HepG2 (cell line): Measurements from ENCODE around the gene NFIL3. TPM values are rescaled to one million over a fixed set of nuclear protein-coding genes. Genes with fewer than 3 reads are reported as not detected.

Experiments
- ATAC-seq: fragments of 200-7000 bp; cut with Tn5 transposase; 3 replicates; pipeline ENCODE4 v1.9.1; 2020; ENCODE audit warnings: mild to moderate bottlenecking, moderate library complexity
- BruUV-seq: library from RNA; stranded (reverse); fragments of 400-500 nt; replicated peaks from 2 replicates; lab custom pipeline; 2021; lab: Mats Ljungman, UMichigan
- CTCF ChIA-PET: fragments of 300-600 bp; formaldehyde crosslinking; extraction: SDS; loops from one replicate; lab custom pipeline; 2021; ENCODE audit warnings: low total read pairs, inconsistent platforms, low intra/inter-chr PET ratio; lab: Yijun Ruan, JAX
- POLR2A ChIA-PET: fragments of 350-600 bp; sonication (Branson Sonifier 250); formaldehyde crosslinking; loops from one replicate; lab custom pipeline; 2020; ENCODE audit warnings: antibody characterized with exemption, inconsistent platforms; lab: Yijun Ruan, JAX
- DNase-seq: peaks from one replicate; pipeline ENCODE4 v3.0.0-alpha.2; 2015; ENCODE audit warnings: low spot score
- FAIRE-seq: peaks from 3 replicates; lab custom pipeline; 2011; peaks lifted over from hg19 to GRCh38; lab: Jason Lieb, UNC
- H2AFZ ChIP-seq: one replicate; pipeline ENCODE4 v1.6.1; 2011; ENCODE audit warnings: low read length, inconsistent platforms
- H3K27ac ChIP-seq: fragments of 300-600 bp; 3 replicates; pipeline ENCODE4 v1.8.0; 2011; ENCODE audit warnings: mixed run types, mild to moderate bottlenecking, mixed read lengths, low read length, inconsistent platforms; ENCODE audit not compliant: insufficient read depth; ENCODE audit errors: extremely low read length
- H3K27me3 ChIP-seq, 2 experiments: fragments of 200-600 bp in 1 of 2; 2 replicates in 1 of 2; 3 replicates in 1 of 2; pipeline versions ENCODE4 v1.6.0 to v1.8.0; 2011; ENCODE audit warnings: low read length in 2 of 2, mild to moderate bottlenecking in 2 of 2, moderate library complexity in 2 of 2, inconsistent platforms in 1 of 2; ENCODE audit not compliant: insufficient read depth in 2 of 2, control insufficient read depth in 1 of 2
- H3K36me3 ChIP-seq, 2 experiments: fragments of 200-600 bp in 1 of 2; replicated peaks in 1 of 2; 2 replicates in 1 of 2; 3 replicates in 1 of 2; pipeline versions ENCODE4 v1.5.1 to v1.8.0; 2011; ENCODE audit warnings: low read length in 2 of 2, inconsistent platforms in 1 of 2; ENCODE audit not compliant: insufficient read depth in 2 of 2, control insufficient read depth in 1 of 2
- H3K4me1 ChIP-seq: 2 replicates; pipeline ENCODE4 v1.5.1; 2012; ENCODE audit warnings: low read length, inconsistent platforms; ENCODE audit not compliant: insufficient read depth
- H3K4me2 ChIP-seq: 2 replicates; pipeline ENCODE4 v1.6.0; 2011; ENCODE audit warnings: low read depth, low read length, inconsistent platforms
- H3K4me3 ChIP-seq, 3 experiments: fragments of 200-600 bp in 1 of 3; sonication (generic), shearing (Covaris generic) in 1 of 3; replicated peaks in 1 of 3; 2 replicates each; pipeline ENCODE4 v1.5.1; 2011 to 2016; ENCODE audit warnings: low read length in 3 of 3, inconsistent platforms in 2 of 3, low read depth in 2 of 3, mild to moderate bottlenecking in 2 of 3, control low read depth in 1 of 3, mixed read lengths in 1 of 3; ENCODE audit not compliant: insufficient read depth in 1 of 3
- H3K79me2 ChIP-seq: one replicate; pipeline ENCODE4 v1.6.1; 2011; ENCODE audit warnings: low read length, inconsistent platforms; ENCODE audit not compliant: insufficient read depth
- H3K9ac ChIP-seq: 2 replicates; pipeline ENCODE4 v1.6.0; 2011; ENCODE audit warnings: mild to moderate bottlenecking, low read depth, low read length, inconsistent platforms; ENCODE audit not compliant: insufficient read depth
- H3K9me3 ChIP-seq: 2 replicates; pipeline ENCODE4 v1.5.1; 2012; ENCODE audit warnings: mild to moderate bottlenecking, low read length
- H4K20me1 ChIP-seq: 2 replicates; pipeline ENCODE4 v1.6.0; 2011; ENCODE audit warnings: inconsistent platforms, mild to moderate bottlenecking, low read length, moderate library complexity; ENCODE audit not compliant: insufficient read depth
- BCLAF1 ChIP-seq: fragments of 450-650 bp; IDR thresholded peaks from 2 replicates; pipeline ENCODE4 v1.6.1; 2017; ENCODE audit warnings: mild to moderate bottlenecking
- GATAD2A ChIP-seq: IDR thresholded peaks from 2 replicates; pipeline ENCODE4 v1.6.1; 2016
- GTF2F1 ChIP-seq: fragments of 150-350 bp; IDR thresholded peaks from 2 replicates; pipeline ENCODE4 v1.6.1; 2014; ENCODE audit warnings: low read length
- MIER3 ChIP-seq: IDR thresholded peaks from 2 replicates; pipeline ENCODE4 v1.6.1; 2016; ENCODE audit warnings: missing compliant biosample characterization, borderline replicate concordance
- NFE2L2 ChIP-seq: fragments of 150-350 bp; IDR thresholded peaks from 2 replicates; pipeline ENCODE4 v1.6.1; 2014; ENCODE audit warnings: low read length
- POLR2A ChIP-seq, 2 experiments: IDR thresholded peaks; 2 replicates each; pipeline ENCODE4 v1.6.1; 2011; ENCODE audit warnings: low read depth in 2 of 2, low read length in 2 of 2, mild to moderate bottlenecking in 1 of 2, moderate library complexity in 1 of 2; ENCODE audit not compliant: insufficient read depth in 1 of 2
- POLR2AphosphoS5 ChIP-seq: IDR thresholded peaks from 2 replicates; pipeline ENCODE4 v1.6.1; 2012; ENCODE audit warnings: low read depth, low read length
- RELA ChIP-seq: sonication (generic); formaldehyde crosslinking; IDR thresholded peaks from 2 replicates; pipeline ENCODE4 v1.4.0; 2020; ENCODE audit warnings: missing genetic modification reagents
- SP5 ChIP-seq: IDR thresholded peaks from 2 replicates; pipeline ENCODE4 v1.6.1; 2016; ENCODE audit warnings: low read depth, borderline replicate concordance
- ZBTB46 ChIP-seq: sonication (generic); formaldehyde crosslinking; IDR thresholded peaks from 2 replicates; pipeline ENCODE4 v1.4.0; 2020; ENCODE audit warnings: mild to moderate bottlenecking, missing genetic modification reagents, borderline replicate concordance
- ZMYM4 ChIP-seq: sonication (generic); formaldehyde crosslinking; IDR thresholded peaks from 2 replicates; pipeline ENCODE4 v1.8.1; 2023; ENCODE audit warnings: mild to moderate bottlenecking, missing genetic modification reagents
- ZNF256 ChIP-seq: sonication (generic); formaldehyde crosslinking; conservative IDR thresholded peaks from 2 replicates; pipeline ENCODE4 v1.4.0; 2020; ENCODE audit warnings: missing genetic modification reagents
- ZNF800 ChIP-seq: sonication (generic); formaldehyde crosslinking; IDR thresholded peaks from 2 replicates; pipeline ENCODE4 v1.4.0; 2020; ENCODE audit warnings: missing genetic modification reagents
- WGBS: methylation state at CpG from one replicate; pipeline ENCODE4 v1.1.6; 2017; ENCODE audit warnings: low lambda C conversion rate; 5-methylcytosine and 5-hydroxymethylcytosine counted together
- in situ Hi-C: cut with HindIII; loops from 2 replicates; pipeline ENCODE4 v1.10.0; 2017; ENCODE audit warnings: low pct_unique_long_range_greater_than_20kb; ENCODE audit not compliant: extremely low pct_ligation_motif_present
- intact Hi-C: fragments of 100-400 bp; cut with micrococcal nuclease; formaldehyde crosslinking; loops from one replicate; pipeline ENCODE4 v1.10.0; 2022; ENCODE audit not compliant: unreplicated experiment
- polyA plus RNA-seq, 8 experiments: library from polyadenylated mRNA; depleted of rRNA in 3 of 8; stranded (reverse) in 7 of 8; unstranded in 1 of 8; fragments of >200 nt; fragmentation: Illumina TruSeq in 4 of 8; extraction: Trizol in 4 of 8; gene quantifications; 2 replicates each; pipeline versions ENCODE4 v1.2.1 to v1.2.3, GENCODE V29; 2011 to 2016; ENCODE audit warnings: low read depth in 4 of 8, missing spikeins in 1 of 8, mixed read lengths in 1 of 8; ENCODE audit not compliant: insufficient read depth in 1 of 8
- total RNA-seq, 5 experiments: library from RNA; depleted of rRNA; stranded (reverse); fragments of >200 nt; fragmentation: Illumina TruSeq; extraction: Trizol; gene quantifications; 2 replicates each; pipeline ENCODE4 v1.2.3, GENCODE V29; 2016; ENCODE audit warnings: low read depth in 1 of 5
- TF ChIP-seq, protein P1 (sequence below): sonication (generic); formaldehyde crosslinking; IDR thresholded peaks from 2 replicates; pipeline ENCODE4 v1.8.0; 2022; ENCODE audit warnings: missing genetic modification reagents, mild to moderate bottlenecking, inconsistent platforms, borderline replicate concordance
- TF ChIP-seq, protein P2 (sequence below): sonication (generic); formaldehyde crosslinking; IDR thresholded peaks from 2 replicates; pipeline ENCODE4 v1.4.0; 2020; ENCODE audit warnings: mild to moderate bottlenecking, missing genetic modification reagents

NFIL3 gene
- total and polyA plus RNA-seq, 2 of the 13 experiments (the other 11 are each of a cell fraction or from before 2014, with no cell fraction given) = 46.6 to 54.2 TPM

DNA sequence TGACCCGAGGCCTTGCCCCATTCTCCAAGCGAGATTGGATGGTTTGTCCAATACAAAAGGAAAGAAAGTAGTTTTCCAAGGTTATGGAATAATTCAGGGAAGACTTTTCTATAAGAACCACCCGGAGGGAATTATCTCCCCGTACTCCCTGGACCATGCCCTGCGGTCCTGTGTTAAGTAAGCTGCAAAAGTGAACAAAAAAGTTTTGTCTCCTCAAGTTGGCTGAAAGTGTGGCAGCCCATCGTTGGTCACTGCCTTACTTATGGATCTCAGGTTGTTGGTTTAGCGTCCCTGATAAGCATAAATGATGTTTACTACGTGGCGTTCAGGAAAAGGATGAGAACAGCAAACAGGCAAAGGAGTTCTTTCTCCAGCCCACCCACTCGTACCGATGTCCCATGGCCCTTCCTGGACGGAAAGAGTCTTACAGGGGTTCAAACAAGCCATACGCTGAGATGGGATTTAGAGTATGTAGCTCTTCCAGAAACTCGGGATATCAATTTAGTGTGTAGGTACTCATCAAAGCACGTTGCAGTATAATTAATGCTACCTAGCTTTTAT lies 61.5 kb downstream of the NFIL3 start:
- POLR2A ChIA-PET = interaction anchor here (0.6 to 2.3 kb wide), 5 partner anchors 10 to 324 kb away, joined by 3 to 11 read pairs (median 4); no protein-coding TSS in a partner anchor
- no peak for TF ChIP-seq GTF2F1
- TF ChIP-seq, protein P1, sequence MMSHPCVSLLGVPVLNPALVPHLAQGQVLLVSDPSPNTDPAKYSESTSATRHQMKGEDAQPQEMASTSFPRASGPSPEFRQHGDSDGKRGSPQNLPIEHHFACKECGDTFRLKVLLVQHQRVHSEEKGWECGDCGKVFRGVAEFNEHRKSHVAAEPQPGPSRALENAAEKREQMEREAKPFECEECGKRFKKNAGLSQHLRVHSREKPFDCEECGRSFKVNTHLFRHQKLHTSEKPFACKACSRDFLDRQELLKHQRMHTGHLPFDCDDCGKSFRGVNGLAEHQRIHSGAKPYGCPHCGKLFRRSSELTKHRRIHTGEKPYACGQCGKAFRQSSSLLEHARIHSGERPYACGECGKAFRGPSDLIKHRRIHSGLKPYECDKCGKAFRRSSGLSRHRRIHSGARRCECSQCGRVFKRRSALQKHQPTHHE (CRISPR knock-in tag) = no peak
- no peak for TF ChIP-seq ZMYM4 (CRISPR knock-in tag)
- TF ChIP-seq RELA (CRISPR knock-in tag) = no peak
- TF ChIP-seq, protein P2, sequence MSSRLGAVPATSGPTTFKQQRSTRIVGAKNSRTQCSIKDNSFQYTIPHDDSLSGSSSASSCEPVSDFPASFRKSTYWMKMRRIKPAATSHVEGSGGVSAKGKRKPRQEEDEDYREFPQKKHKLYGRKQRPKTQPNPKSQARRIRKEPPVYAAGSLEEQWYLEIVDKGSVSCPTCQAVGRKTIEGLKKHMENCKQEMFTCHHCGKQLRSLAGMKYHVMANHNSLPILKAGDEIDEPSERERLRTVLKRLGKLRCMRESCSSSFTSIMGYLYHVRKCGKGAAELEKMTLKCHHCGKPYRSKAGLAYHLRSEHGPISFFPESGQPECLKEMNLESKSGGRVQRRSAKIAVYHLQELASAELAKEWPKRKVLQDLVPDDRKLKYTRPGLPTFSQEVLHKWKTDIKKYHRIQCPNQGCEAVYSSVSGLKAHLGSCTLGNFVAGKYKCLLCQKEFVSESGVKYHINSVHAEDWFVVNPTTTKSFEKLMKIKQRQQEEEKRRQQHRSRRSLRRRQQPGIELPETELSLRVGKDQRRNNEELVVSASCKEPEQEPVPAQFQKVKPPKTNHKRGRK = no peak
- TF ChIP-seq BCLAF1 = no peak
- TF ChIP-seq GATAD2A = 0 out of 2 replicates have a peak, but pooled peaks have one; percentile 9
- TF ChIP-seq ZNF256 (CRISPR knock-in tag) = no peak
- TF ChIP-seq SP5 = no peak
- no peak for TF ChIP-seq ZBTB46 (CRISPR knock-in tag)
- no peak for TF ChIP-seq ZNF800 (CRISPR knock-in tag)
- no peak for TF ChIP-seq MIER3 (CRISPR knock-in tag)
- no peak for TF ChIP-seq NFE2L2
- TF ChIP-seq POLR2A (IDR thresholded peaks at IDR 0.05; ENCODE audit: insufficient read depth in 1 of 2, low read depth in 2 of 2, low read length in 2 of 2) = peak in 1 of 2 experiments; percentile 4; a peak in 1 of 4 replicates
- peak; percentile 69 for TF ChIP-seq POLR2AphosphoS5

More for the DNA sequence above, 61.5 kb downstream of the NFIL3 start:
- in situ Hi-C loops = loop anchor here (5.0 kb wide), 1 partner anchor 60 kb away; the partner anchor contains the start of gene NFIL3
- CTCF ChIA-PET = no interaction called here
- FAIRE-seq = no peak
- Histone ChIP-seq H4K20me1 (peaks cover 15% of the 10 kb centered on the region; the same call in 1 of the 2 replicates), H3K9ac (peak overlapping the region; percentile 46), H3K4me2 (peak overlapping the region; percentile 90), H3K36me3 (peaks cover 1 to 5% of the 10 kb centered on the region in 2 experiments; a peak in 4 of 5 replicates), H2AFZ (peak overlapping the region; percentile 89), H3K27me3 (no peaks in the 10 kb centered on the region; a peak in 1 of 5 replicates), H3K79me2 (peaks cover 45% of the 10 kb centered on the region), H3K9me3 (no peaks in the 10 kb centered on the region), H3K27ac (peak overlapping the region; percentile 48), H3K4me3 (peak overlapping the region; percentile 95 to 99 (median 98); a peak in 5 of 6 replicates), H3K4me1 (peaks cover 38% of the 10 kb centered on the region)
- BruUV-seq = TSS peak; percentile 83
- no peak for DNase-seq
- intact Hi-C loops = loop anchor here (1.0 to 10.0 kb wide), 3 partner anchors 59 to 277 kb away; no protein-coding TSS in a partner anchor
- peak; percentile 32 for ATAC-seq
- 33% methylated on average over 15 of the region's 15 CpGs for WGBS
